HUES64 (cell line): Measurements from ENCODE around the gene NXPH2.

ENCODE experiments used
- H3K27ac ChIP-seq: 2 replicates; pipeline ENCODE4 v1.7.0; 2013; ENCODE audit warnings: low read depth, low read length, inconsistent platforms
- H3K27me3 ChIP-seq: 2 replicates; pipeline ENCODE4 v1.6.1; 2013; ENCODE audit warnings: mild to moderate bottlenecking, low read length; ENCODE audit not compliant: insufficient read depth
- H3K36me3 ChIP-seq: 2 replicates; pipeline ENCODE4 v1.6.1; 2013; ENCODE audit warnings: mild to moderate bottlenecking, low read length; ENCODE audit not compliant: insufficient read depth
- H3K4me1 ChIP-seq: 2 replicates; pipeline ENCODE4 v1.6.1; 2013; ENCODE audit warnings: mild to moderate bottlenecking, low read length, moderate library complexity; ENCODE audit not compliant: insufficient read depth
- H3K4me3 ChIP-seq: 2 replicates; pipeline ENCODE4 v1.5.1; 2013; ENCODE audit warnings: mild to moderate bottlenecking, low read length, moderate library complexity
- H3K9ac ChIP-seq: 2 replicates; pipeline ENCODE4 v1.6.1; 2013; ENCODE audit warnings: mild to moderate bottlenecking, low read depth, low read length
- H3K9me3 ChIP-seq: 2 replicates; pipeline ENCODE4 v1.6.1; 2013; ENCODE audit warnings: low read depth, low read length; ENCODE audit not compliant: insufficient read depth
- WGBS: fragments of 150-250, 120-280 bp; methylation state at CpG from one replicate; pipeline ENCODE4 v1.1.7; 2013; ENCODE audit warnings: missing lambda C conversion rate; 5-methylcytosine and 5-hydroxymethylcytosine counted together

The NXPH2 gene

DNA sequence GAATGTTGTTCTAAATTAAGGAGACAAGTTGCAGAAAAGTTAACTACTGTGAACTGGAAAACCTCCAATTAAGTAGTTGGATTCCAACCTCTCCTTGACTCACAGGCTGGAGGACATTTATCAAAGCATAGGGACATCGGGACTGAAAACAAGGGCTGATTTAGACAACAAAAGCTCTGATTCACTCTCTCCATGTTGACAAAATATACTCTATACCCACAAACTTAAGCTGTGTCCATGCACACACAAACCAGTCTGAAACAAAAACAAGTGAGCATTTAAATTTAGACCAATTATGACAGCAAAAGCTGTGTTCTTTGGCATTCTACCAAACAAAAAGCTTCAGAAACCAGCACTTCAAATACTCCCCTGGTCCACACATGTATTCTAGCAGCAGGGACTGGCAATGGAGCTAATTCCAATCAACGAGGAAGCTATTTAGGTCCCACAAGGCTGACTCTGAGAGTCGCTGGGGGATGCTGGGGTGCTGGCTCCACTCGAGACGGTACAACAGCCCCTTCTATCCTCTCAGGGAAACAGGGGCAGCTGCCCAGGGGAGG is 71.4 kb downstream of the NXPH2 start:
- Histone ChIP-seq H3K27ac (no peak overlapping the region), H3K9ac (no peak overlapping the region)
- WGBS: 83% methylated on average over 5 of the region's 5 CpGs

DNA sequence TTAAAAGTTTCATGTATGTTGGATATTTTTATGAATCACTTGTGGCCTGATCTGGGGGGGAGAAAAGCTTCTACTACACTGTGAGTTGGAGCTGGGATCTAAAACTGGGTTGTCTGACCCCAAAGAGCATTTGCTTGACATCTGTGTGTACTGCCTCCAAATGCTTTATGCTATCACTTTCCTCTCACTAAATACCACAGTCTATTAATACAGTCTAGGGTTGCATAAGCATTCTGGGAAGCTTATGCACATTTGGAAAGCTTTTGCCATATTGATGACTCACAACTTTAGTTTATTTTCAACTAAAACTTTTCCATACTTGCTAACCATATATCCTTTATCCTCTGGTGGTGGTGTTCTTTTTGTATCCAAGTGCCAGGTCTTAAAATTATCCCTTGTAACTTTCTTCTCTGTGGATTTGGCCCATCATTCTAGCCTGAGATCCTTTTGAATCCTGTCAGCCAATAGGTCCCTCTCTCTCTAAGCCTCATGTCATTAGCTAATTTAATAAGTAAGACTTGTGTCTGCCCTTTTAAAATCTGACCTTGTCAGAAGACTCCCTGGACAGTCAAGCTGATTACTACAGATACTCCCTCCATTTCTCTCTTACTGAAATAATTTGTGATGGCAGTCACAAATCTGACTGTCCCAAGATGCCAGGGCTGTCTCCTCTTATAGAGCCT is 72.7 kb downstream of the NXPH2 start:
- Histone ChIP-seq H3K27ac (no peak overlapping the region), H3K36me3 (no peaks in the 10 kb centered on the region), H3K4me1 (no peaks in the 10 kb centered on the region), H3K27me3 (no peaks in the 10 kb centered on the region), H3K9ac (no peak overlapping the region), H3K9me3 (no peaks in the 10 kb centered on the region), H3K4me3 (no peak overlapping the region)

More for the DNA sequence above, 71.4 kb downstream of the NXPH2 start:
- H3K9me3 ChIP-seq: no peaks in the 10 kb centered on the region
- no peak overlapping the region for H3K4me3 ChIP-seq
- no peaks in the 10 kb centered on the region for H3K36me3 ChIP-seq
- H3K4me1 ChIP-seq: no peaks in the 10 kb centered on the region
- H3K27me3 ChIP-seq: no peaks in the 10 kb centered on the region

DNA sequence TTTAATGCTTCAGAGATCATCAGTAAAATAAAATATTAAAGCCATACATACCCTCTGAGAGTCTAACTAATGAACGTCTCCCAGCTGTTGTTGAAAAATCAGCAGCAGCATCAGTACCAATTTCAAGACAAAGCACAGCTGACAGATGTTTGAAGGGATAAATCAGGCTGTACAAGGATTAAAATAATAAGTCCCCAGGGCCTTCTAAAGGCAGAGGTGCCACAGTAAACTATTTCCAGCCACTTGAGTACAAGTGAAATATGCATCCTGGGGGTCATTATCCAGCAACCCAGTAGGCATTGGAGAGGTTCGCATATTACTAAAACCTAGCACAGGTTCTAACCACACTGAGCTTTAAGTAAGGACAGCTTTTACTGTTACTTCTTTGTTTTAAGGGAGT is 76.9 kb downstream of the NXPH2 start:
- Histone ChIP-seq H3K9ac (no peak overlapping the region), H3K9me3 (no peaks in the 10 kb centered on the region), H3K4me1 (peaks cover 12% of the 10 kb centered on the region), H3K36me3 (no peaks in the 10 kb centered on the region), H3K27me3 (no peaks in the 10 kb centered on the region), H3K27ac (no peak overlapping the region), H3K4me3 (no peak overlapping the region)
- WGBS: 100% methylated on average over 2 of the region's 2 CpGs

- no peak overlapping the region for H3K9ac ChIP-seq
- no peaks in the 10 kb centered on the region for H3K27me3 ChIP-seq
- H3K4me1 ChIP-seq: peaks cover 12% of the 10 kb centered on the region
- H3K9me3 ChIP-seq: no peaks in the 10 kb centered on the region
- 87% methylated on average over 7 of the region's 8 CpGs for WGBS
- no peak overlapping the region for H3K27ac ChIP-seq
- no peaks in the 10 kb centered on the region for H3K36me3 ChIP-seq
- H3K4me3 ChIP-seq: no peak overlapping the region
These were observed 79.5 kb downstream of the NXPH2 start for GRCh38 chr2:138700716-138701115.

- H3K4me3 ChIP-seq: no peak overlapping the region
- no peak overlapping the region for H3K27ac ChIP-seq
- WGBS: 34% methylated on average over 8 of the region's 8 CpGs
- H3K36me3 ChIP-seq: no peaks in the 10 kb centered on the region
- no peaks in the 10 kb centered on the region for H3K27me3 ChIP-seq
- no peak overlapping the region for H3K9ac ChIP-seq
- H3K9me3 ChIP-seq: no peaks in the 10 kb centered on the region
- H3K4me1 ChIP-seq: peaks cover 12% of the 10 kb centered on the region
These were observed 80.8 kb downstream of the NXPH2 start for GRCh38 chr2:138699421-138699820.

DNA sequence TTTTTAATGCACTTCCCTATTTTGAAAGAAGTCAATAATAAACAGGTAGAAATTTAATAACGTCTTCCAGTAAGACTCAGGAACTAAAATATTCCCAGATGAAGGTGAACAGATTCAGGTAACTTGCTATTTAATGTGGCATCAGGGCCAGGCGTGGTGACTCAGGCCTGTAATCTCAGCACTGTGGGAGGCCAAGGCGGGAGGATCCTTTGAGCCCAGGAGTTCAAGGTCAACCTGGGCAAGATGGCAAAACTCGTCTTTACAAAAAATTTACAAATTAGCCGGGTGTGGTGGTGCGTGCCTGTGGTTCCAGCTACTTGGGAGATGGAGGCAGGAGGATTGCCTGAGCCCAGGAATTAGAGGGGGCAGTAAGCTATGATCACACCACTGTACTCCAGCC is 81.8 kb downstream of the NXPH2 start:
- WGBS: 83% methylated on average over 6 of the region's 6 CpGs
- Histone ChIP-seq H3K4me3 (no peak overlapping the region), H3K9me3 (no peaks in the 10 kb centered on the region)

DNA sequence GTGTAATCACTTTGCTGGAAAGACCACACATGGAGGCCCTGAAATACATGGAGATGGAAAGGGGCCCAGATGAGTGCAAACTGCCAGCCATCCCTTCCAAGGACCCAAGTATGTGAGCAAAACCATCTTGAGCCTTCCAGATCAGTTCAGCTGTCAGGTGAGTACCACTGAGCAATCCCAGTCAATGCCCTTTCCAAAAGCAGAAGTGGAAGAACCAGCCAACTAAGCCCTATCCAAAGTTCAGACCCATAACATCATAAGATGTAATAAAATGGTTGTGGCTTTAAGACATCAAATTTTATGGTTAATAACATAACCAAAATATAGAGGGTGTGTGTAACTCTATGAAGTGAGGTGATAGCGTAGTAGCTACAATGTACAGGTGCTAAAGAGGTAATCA is 88.5 kb downstream of the NXPH2 start:
- 98% methylated on average over 1 of the region's 1 CpG for WGBS
- Histone ChIP-seq H3K9me3 (no peaks in the 10 kb centered on the region), H3K4me3 (no peak overlapping the region), H3K27ac (no peak overlapping the region), H3K27me3 (no peaks in the 10 kb centered on the region), H3K9ac (no peak overlapping the region), H3K36me3 (no peaks in the 10 kb centered on the region), H3K4me1 (no peaks in the 10 kb centered on the region)

More for the DNA sequence above, 81.8 kb downstream of the NXPH2 start:
- Histone ChIP-seq H3K27ac (no peak overlapping the region), H3K9ac (no peak overlapping the region), H3K4me1 (peaks cover 12% of the 10 kb centered on the region), H3K36me3 (no peaks in the 10 kb centered on the region), H3K27me3 (no peaks in the 10 kb centered on the region)

GRCh38 chr2:138689705-138690104 is 90.5 kb downstream of the NXPH2 start:
- Histone ChIP-seq H3K9me3 (no peaks in the 10 kb centered on the region), H3K4me1 (no peaks in the 10 kb centered on the region), H3K36me3 (no peaks in the 10 kb centered on the region), H3K27me3 (no peaks in the 10 kb centered on the region), H3K4me3 (no peak overlapping the region), H3K27ac (no peak overlapping the region), H3K9ac (no peak overlapping the region)
- WGBS: 82% methylated on average over 4 of the region's 4 CpGs

DNA sequence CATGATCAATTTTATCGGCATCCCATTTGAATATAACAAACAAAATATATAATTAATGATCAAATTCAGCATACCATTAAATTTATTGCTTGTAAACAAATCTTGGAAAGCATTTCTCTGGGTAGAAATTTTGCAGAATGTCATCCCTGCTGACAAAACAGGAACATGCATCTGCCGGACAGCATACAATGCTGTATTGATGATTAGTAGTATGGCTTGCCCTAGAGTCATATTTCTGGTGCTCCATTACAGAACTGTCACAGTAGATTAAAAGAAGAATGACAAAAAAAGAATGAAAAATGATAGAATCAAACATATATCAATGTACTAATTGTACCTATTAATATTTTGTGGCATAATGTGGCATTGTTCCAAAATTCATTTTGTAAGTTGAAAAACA is 98.0 kb downstream of the NXPH2 start:
- Histone ChIP-seq H3K27me3 (no peaks in the 10 kb centered on the region), H3K4me3 (no peak overlapping the region), H3K9me3 (no peaks in the 10 kb centered on the region), H3K27ac (no peak overlapping the region), H3K36me3 (no peaks in the 10 kb centered on the region), H3K4me1 (peaks cover 8% of the 10 kb centered on the region; the same call in 1 of the 2 replicates), H3K9ac (no peak overlapping the region)
- WGBS: 96% methylated on average over 1 of the region's 2 CpGs

DNA sequence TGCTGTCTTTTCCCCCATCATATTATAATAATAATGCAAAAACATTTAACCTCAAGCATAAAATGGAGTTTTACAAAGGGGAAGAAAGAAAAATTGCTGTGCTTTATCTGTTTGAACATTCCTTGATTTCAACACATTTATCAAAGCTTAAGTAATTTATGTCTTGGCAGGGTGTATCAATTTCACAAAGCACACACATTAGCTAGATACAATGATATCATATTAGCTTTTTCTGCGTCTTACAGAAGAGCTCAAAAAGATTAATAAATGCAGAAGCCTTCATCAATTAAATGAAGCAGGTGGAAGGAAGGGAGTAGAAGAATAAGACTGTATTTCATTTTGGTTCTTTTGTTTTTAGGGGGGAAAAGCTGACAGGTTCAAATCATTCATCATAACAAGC is 103.0 kb downstream of the NXPH2 start:
- Histone ChIP-seq H3K4me1 (peaks cover 8% of the 10 kb centered on the region; the same call in 1 of the 2 replicates), H3K36me3 (no peaks in the 10 kb centered on the region), H3K4me3 (no peak overlapping the region), H3K27me3 (no peaks in the 10 kb centered on the region), H3K9ac (no peak overlapping the region), H3K27ac (no peak overlapping the region), H3K9me3 (no peaks in the 10 kb centered on the region)
- no CpG with 5 or more reads among the region's 1 CpG for WGBS

DNA sequence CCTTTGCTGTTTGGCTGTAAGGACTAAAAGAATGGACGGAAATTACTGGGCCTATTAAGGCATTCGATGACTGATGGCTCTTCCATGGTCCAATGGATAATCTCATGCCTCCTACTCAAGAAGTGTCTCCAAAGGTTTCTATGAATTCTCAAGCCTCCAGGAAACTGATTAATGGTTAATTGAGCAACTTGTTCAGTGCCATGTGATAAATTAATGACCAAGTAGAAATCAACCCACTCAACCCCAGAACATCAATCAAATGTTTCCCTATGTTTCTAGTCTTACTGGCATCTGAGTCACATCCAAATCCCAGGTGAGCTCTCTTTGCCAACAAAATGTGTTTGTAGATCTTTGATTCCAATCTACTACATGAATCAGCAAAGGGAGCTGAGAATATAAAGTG is 103.6 kb downstream of the NXPH2 start:
- no peaks in the 10 kb centered on the region for H3K36me3 ChIP-seq
- H3K27ac ChIP-seq: no peak overlapping the region
- H3K4me3 ChIP-seq: no peak overlapping the region
- H3K4me1 ChIP-seq: peaks cover 11% of the 10 kb centered on the region; the same call in 1 of the 2 replicates
- no peaks in the 10 kb centered on the region for H3K27me3 ChIP-seq
- 98% methylated on average over 2 of the region's 2 CpGs for WGBS
- no peaks in the 10 kb centered on the region for H3K9me3 ChIP-seq
- no peak overlapping the region for H3K9ac ChIP-seq

- WGBS: 95% methylated on average over 10 of the region's 10 CpGs
- H3K27me3 ChIP-seq: no peaks in the 10 kb centered on the region
- no peak overlapping the region for H3K27ac ChIP-seq
- H3K4me3 ChIP-seq: no peak overlapping the region
- H3K9ac ChIP-seq: no peak overlapping the region
- peaks cover 23% of the 10 kb centered on the region for H3K4me1 ChIP-seq
- H3K9me3 ChIP-seq: no peaks in the 10 kb centered on the region
- H3K36me3 ChIP-seq: no peaks in the 10 kb centered on the region
These were observed 108.6 kb downstream of the NXPH2 start for GRCh38 chr2:138671566-138671965.
